Peyer's patch (tissue), 4 donors: ENCODE results near the gene METTL22. TPM values are rescaled to one million over a fixed set of nuclear protein-coding genes. Genes with fewer than 3 reads are reported as not detected.

Source experiments
- DNase-seq, 3 donors: peaks; one replicate each; pipeline ENCODE4 v3.0.0-alpha.2; 2017 to 2019
- H3K27ac ChIP-seq, 4 donors: fragments of 200-600 bp; sonication (generic); one replicate each; pipeline ENCODE4 v1.5.1; 2016 to 2019
- H3K27me3 ChIP-seq, 2 donors: fragments of 200-600 bp; sonication (generic); one replicate each; pipeline ENCODE4 v1.5.1; 2019
- H3K36me3 ChIP-seq, 3 donors: fragments of 200-600 bp; sonication (generic); one replicate each; pipeline ENCODE4 v1.5.1; 2016 to 2019
- H3K4me1 ChIP-seq, 4 donors: fragments of 200-600 bp; sonication (generic); one replicate each; pipeline ENCODE4 v1.5.1; 2016 to 2019
- H3K4me3 ChIP-seq, 4 donors: fragments of 200-600 bp; sonication (generic); 1 replicate in 3 of 4; 2 replicates in 1 of 4; pipeline ENCODE4 v1.5.1; 2016 to 2019; ENCODE audit warnings: mild to moderate bottlenecking in 1 of 4
- H3K9me3 ChIP-seq, 4 donors: fragments of 200-600 bp; sonication (generic); one replicate each; pipeline ENCODE4 v1.5.1; 2016 to 2019; ENCODE audit warnings: mild to moderate bottlenecking in 1 of 4
- POLR2A ChIP-seq, 2 donors: fragments of 450-650 bp; IDR thresholded peaks; one replicate each; pipeline ENCODE4 v1.5.1; 2017; ENCODE audit warnings: antibody characterized with exemption in 2 of 2, mild to moderate bottlenecking in 2 of 2, moderate library complexity in 2 of 2
- total RNA-seq, 4 donors: library from RNA; depleted of rRNA; stranded (reverse); fragments of >200 nt; gene quantifications; one replicate each; pipeline ENCODE4 v1.1.0, GENCODE V29; 2016
- TF ChIP-seq, protein P1 (sequence below), 6 experiments: fragments of 450-650 bp in 4 of 6; fragments of 200-600 bp in 2 of 6; sonication (generic) in 1 of 6; IDR thresholded peaks; one replicate each; pipeline ENCODE4 v1.5.1; 2017 to 2019; ENCODE audit warnings: antibody characterized with exemption in 6 of 6, mild to moderate bottlenecking in 3 of 6, moderate library complexity in 1 of 6

The METTL22 gene
- total RNA-seq, 4 donors from 2014 or later, result 25.0 to 86.5 (median 59.0) TPM

DNA sequence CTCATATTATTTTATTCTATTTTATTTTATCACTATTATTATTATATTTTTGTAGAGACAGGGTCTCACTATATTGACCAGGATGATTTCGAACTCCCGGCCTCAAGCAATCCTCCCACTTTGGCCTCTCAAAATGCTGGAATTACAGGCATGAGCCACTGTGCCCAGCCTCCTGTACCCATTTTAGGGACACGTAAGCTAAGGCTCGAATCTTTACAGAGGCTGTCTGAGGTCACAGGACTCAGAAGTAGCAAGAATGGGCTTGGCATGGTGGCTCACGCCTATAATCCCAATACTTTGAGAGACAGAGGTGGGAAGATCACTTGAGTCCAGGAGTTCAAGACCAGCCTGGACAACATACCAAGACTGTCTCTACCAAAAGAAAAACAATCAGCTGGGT is 40.2 kb downstream of the METTL22 start:
- Histone ChIP-seq H3K4me1 (no peaks in the 10 kb centered on the region), H3K9me3 (no peaks in the 10 kb centered on the region), H3K36me3 (no peaks in the 10 kb centered on the region), H3K4me3 (no peak overlapping the region), H3K27ac (no peak overlapping the region), H3K27me3 (no peaks in the 10 kb centered on the region)
- TF ChIP-seq, protein P1, sequence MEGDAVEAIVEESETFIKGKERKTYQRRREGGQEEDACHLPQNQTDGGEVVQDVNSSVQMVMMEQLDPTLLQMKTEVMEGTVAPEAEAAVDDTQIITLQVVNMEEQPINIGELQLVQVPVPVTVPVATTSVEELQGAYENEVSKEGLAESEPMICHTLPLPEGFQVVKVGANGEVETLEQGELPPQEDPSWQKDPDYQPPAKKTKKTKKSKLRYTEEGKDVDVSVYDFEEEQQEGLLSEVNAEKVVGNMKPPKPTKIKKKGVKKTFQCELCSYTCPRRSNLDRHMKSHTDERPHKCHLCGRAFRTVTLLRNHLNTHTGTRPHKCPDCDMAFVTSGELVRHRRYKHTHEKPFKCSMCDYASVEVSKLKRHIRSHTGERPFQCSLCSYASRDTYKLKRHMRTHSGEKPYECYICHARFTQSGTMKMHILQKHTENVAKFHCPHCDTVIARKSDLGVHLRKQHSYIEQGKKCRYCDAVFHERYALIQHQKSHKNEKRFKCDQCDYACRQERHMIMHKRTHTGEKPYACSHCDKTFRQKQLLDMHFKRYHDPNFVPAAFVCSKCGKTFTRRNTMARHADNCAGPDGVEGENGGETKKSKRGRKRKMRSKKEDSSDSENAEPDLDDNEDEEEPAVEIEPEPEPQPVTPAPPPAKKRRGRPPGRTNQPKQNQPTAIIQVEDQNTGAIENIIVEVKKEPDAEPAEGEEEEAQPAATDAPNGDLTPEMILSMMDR (IDR thresholded peaks at IDR 0.05), result no peak
- no peak for TF ChIP-seq POLR2A (IDR thresholded peaks at IDR 0.05)
- no peak for DNase-seq

DNA sequence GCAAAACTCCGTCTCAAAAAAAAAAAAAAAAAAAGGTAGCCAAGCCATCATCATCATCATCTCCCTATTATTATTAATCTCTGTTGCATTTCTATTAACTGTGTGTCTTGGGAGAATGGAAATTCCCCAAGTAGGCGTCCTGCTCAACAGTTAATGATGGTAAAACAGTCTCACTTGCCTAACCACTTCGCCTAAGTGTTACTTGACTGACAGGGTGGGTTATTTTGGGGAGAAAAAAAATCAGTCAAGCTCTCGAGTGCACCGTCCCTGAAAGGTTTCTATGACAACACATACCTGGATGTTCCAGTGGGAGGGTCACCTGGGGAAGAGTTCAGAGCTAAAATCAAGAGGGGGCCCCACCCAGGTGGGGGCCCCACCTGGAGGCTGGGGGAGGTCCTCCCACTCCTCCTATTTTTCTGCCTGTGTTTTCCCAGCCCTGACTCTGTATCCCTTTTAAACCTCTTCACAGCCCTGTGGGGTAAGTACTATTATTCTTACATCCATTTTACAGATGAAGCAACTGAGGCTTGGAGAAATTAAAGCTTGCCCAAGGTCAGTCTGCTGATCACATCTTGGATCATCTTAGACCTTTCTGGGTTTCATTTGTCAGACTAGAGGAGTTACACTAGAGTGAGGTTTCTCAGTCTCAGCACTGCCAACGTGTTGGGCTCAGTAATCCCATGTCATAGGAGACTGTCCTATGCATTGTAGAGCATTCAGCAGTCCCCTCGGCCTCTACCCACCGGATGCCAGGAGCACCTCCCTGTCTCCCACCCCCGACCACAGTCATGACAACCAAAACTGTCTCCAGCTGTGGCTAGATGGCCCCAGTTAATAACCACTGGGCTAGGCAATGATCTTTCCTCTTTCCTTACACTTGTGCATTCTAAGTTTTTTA is 41.9 kb downstream of the METTL22 start:
- TF ChIP-seq, protein P1 (IDR thresholded peaks at IDR 0.05), result no peak
- TF ChIP-seq POLR2A (IDR thresholded peaks at IDR 0.05), result no peak
- no peak for DNase-seq

DNA sequence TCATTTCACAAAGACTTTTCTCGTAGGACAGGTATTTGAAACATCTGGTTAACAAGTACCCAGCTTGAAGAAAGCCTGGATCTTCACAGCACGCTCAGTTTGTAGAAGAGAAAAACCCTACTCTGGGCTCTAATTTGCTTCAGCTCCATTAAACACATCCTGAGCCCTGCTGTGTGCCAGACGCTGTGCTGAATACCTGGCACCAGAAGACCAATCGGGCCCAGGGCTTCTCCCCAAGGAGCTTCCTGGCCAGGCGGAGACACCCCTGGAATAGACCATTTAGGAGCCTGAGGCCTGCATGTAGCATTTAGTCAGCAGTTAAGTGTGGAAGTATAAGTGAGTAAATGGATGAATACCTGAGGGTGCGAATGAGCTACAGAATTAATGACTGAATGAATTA is 44.0 kb downstream of the METTL22 start:
- H3K4me3 ChIP-seq, result no peak overlapping the region
- H3K9me3 ChIP-seq, result no peaks in the 10 kb centered on the region
- no peak for DNase-seq
- TF ChIP-seq, protein P1 (IDR thresholded peaks at IDR 0.05), result no peak
- TF ChIP-seq POLR2A (IDR thresholded peaks at IDR 0.05), result no peak
- H3K27ac ChIP-seq, result no peak overlapping the region
- H3K4me1 ChIP-seq, result no peaks in the 10 kb centered on the region
- H3K27me3 ChIP-seq, result no peaks in the 10 kb centered on the region
- no peaks in the 10 kb centered on the region for H3K36me3 ChIP-seq

More for the DNA sequence above, 41.9 kb downstream of the METTL22 start:
- Histone ChIP-seq H3K27ac (no peak overlapping the region), H3K4me3 (no peak overlapping the region), H3K27me3 (no peaks in the 10 kb centered on the region), H3K9me3 (no peaks in the 10 kb centered on the region), H3K4me1 (no peaks in the 10 kb centered on the region), H3K36me3 (no peaks in the 10 kb centered on the region)

DNA sequence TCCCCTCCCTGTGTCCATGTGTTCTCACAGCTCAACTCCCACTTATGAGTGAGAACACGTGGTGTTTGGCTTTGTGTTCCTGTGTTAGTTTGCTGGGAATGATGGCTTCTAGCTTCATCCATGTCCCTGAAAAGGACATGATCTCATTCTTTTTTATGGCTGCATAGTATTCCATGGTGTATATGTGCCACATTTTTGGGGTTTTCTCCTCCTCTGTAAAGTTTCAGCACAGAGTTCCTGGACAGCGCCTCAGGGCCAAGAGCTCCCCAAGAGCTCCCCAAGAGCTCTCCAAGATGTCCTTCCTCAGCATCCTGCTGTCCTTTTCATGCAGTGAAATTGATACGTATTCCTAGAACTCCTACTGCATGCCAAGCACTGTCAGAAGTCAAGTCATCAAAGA is 46.0 kb downstream of the METTL22 start:
- H3K9me3 ChIP-seq, result no peaks in the 10 kb centered on the region
- no peaks in the 10 kb centered on the region for H3K4me1 ChIP-seq
- no peak overlapping the region for H3K4me3 ChIP-seq
- no peaks in the 10 kb centered on the region for H3K36me3 ChIP-seq
- no peak overlapping the region for H3K27ac ChIP-seq
- no peak for TF ChIP-seq POLR2A (IDR thresholded peaks at IDR 0.05)
- TF ChIP-seq, protein P1 (IDR thresholded peaks at IDR 0.05), result no peak
- H3K27me3 ChIP-seq, result no peaks in the 10 kb centered on the region
- DNase-seq, result no peak

DNA sequence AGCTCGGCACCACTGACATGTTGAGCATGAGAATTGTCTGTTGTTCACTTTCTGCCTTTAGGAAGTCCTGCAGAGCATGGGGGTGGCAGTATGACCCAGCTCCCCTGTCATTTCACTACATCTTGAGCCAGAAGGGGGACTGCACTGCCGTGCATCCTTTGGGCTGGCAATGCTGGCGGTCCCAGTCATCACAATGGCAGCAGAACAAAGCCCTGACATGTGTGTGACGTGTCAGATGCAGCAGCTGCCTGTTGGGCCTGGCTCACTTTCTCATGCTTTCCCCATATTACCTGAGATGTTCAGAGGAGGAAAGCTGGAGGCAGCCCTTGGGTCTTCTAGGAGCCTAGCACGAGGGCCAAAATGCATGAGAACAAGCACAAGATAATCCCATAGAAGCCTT is 46.6 kb downstream of the METTL22 start:
- H3K9me3 ChIP-seq, result no peaks in the 10 kb centered on the region
- no peaks in the 10 kb centered on the region for H3K27me3 ChIP-seq
- DNase-seq, result no peak
- no peaks in the 10 kb centered on the region for H3K36me3 ChIP-seq
- TF ChIP-seq POLR2A (IDR thresholded peaks at IDR 0.05), result no peak
- TF ChIP-seq, protein P1 (IDR thresholded peaks at IDR 0.05), result no peak
- no peak overlapping the region for H3K27ac ChIP-seq
- H3K4me1 ChIP-seq, result no peaks in the 10 kb centered on the region
- H3K4me3 ChIP-seq, result no peak overlapping the region
